ENCODE data around the gene MAST2.
"Not testable (repeated sequence)": the region's sequence is repeated elsewhere in the genome, so short reads cannot be mapped to it uniquely, and the experiment has no call there.

MAST2 gene

DNA sequence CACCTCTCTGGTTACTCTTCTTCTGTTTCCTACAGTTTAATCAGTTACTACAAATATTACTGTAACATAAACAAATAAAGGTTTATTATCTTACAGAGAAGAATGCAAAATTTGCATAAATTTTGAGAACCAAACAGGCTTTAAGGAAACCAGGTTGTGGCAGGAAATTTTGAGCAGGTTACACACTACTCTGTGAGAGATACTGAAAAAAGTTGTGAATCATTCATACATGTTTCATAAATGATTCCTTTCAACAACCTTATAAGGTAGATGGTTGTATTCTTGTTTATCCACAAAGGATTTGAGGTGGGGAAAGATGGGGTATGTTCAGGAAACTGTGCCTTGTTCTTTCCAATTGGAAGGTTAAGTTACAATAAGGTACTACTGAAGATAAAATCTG, 58.6 kb downstream of the MAST2 start:
- no peak for DNase-seq

DNA sequence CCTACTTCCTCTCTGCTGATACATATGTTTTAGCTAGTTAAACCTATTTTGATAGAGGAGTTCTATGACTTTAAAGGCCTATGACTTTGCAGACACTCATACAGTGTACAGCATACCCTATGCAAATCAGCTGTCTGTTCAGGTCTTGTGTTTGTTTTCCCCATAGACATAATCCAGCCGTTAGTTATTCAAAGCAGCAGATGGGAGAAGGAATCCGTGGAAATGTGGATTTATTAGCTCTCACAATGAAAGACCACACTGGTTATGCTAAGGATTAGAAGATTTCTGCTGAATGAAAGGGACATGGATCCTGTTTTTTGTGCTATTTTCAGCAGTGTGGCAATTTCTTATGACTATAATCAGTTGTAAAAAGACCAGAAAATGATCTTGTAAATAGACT, 59.8 kb downstream of the MAST2 start:
- DNase-seq, result no peak

DNA sequence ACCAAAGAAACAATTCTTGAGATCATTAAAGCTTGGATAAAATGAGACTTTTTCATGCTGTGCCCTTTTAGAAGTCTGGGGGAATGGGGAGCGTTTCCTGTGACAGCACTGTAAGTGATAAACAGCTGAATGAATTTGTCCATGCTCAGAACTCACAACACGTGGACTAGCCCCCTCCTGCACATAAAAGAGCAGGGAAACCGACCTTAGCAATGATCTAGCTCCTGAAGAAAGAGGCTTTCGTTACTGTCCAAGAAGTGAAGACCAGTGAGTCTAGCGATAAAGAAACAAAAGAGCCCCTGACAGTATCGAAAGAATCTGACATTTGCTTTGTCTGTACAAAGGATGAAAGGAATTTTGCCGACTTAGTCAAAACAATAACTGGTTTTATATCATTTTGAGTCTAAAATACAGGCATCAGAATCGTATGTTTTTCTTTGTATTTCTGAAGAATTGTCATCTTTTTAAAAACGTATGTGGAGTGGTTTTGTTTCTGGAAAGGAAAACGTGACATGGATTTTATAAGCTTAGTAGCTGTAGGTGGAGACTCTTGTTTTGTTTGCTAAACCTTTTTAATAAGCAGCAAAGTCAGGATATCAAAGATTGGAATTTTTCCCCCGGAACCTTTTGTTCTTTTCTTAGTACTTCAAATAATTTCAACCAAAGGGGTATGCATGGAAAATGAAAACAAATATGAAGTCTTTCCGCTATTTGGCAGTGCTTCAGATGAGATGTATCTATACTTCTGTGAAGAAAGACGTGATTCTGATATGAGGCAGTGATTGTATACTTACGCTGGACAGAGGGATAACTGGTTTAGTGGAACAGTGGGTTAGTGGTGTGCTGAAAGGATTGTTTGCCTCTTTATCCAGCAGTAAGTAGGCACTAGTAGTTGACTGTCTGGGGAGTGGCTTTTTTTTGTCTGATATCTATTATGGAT, 61.0 kb downstream of the MAST2 start:
- DNase-seq, result no peak

DNA sequence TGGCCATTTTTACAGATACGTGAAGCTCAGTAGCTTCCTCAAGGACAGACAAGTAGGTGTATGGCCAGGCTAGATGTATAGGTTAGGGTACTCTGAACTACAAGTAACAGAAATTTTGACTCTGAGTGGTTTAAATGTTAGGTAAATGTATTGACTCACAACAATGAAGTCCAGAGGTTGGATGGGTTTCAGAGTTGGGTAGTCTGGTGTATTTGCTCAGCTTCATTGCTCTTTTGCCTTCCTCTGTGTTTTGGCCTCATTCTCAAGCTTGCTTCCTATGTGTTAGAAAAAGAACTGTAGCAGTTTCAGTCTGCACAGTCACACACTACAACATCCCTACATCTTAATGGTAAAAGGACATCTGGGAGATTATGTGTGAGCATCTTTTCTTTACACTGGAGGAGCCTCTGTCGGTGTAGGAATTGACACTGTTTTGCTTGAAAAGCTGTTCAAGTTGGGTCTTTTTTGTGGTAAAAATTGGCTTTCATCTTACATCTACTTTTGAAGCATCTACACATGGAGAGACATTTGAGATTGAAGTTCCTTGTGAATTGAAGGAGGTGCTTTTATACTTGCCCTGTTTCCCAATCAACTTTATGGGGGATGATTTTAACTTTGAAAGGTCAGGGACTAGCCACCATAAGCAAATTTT, 64.4 kb downstream of the MAST2 start:
- DNase-seq, result no peak

DNA sequence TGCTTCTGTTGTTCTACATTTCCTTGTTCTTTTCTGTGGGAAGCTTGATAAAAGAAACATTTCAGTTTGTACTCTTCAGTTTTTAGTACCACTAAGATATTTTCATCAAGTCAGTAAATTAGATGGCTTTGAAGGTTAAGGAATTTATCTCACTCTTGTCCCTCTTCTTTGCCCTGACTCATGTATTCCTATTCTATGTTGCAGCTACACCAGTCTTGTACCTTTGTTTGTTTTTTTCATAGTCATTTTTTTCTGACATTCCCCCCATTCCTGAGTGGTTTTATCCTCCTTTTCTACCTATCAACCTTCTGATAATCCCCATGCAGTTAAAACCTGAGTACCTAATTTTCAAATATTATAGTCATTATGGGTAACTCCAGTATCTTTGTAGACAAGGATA, 65.4 kb downstream of the MAST2 start:
- no peak for DNase-seq

DNA sequence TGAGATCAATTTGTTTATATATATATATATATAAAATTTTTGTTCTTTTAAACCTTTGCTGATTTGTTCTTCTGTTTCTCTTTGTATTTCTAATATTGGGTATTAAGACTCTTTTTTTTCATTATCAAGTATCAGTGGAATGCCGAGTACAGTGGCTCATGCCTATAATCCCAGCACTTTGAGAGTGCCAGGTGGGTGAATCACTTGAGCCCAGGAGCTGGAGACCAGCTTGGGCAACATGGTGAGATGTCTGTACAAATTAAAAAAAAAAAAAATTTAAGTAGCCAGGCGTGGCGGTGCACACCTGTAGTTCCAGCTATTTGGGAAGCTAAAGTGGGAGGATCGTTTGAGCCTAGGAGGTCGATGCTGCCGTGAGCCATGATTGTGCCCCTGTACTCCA, 67.1 kb downstream of the MAST2 start:
- DNase-seq, result no peak

DNA sequence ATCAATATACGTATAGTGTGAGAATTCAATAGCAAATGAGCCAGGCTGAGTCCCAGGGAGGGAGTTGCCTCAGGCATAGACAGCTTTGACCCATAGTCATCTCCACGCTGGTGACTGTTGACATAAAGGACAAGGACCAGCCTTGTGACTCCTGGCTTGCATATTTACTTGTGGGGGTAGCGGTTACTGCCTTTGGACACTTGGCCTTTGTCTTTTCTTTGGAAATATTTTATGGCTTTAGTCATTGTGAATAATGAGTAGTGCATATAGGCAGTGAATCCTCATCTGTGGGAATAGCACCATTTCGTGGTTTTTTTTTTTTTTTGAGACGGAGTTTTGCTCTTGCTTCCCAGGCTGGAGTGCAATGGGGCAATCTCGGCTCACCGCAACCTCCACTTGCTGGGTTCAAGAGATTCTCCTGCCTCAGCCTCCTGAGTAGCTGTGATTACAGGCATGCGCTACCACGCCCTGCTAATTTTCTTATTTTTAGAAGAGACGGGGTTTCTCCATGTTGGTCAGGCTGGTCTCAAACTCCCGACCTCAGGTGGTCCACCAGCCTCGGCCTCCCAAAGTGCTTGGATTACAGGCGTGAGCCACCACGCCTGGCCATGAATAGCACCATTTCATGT, 68.9 kb downstream of the MAST2 start:
- DNase-seq, result not testable (repeated sequence)

DNA sequence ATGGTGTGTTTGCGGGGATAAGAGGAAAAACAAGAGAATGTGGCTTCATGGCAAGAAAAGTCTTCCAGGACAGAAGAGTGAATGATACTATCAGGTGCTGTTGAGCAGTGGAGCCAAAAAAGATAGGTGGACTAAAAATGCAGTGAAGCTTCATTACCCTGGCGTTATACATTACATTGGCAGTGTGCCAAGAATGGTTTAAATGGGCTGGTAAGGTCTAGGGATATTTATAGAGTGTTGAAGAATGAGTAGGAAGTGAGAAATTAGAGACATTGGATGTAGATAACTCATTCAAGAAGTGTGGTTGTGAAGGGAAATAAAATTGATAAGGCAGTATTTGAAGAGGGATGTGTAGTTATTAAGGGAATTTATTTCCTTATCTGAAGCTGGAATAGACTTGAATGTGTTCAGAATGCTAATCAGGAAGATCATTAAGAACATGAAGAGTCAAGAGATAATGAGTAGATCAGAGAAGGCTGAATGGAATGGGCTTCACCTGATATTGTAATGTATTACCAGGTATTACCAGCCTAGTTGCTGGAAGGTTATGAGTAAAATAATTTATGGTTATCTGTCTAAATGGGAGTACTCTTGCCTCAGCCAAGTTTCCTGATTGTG, 72.7 kb downstream of the MAST2 start:
- DNase-seq, result no peak

DNA sequence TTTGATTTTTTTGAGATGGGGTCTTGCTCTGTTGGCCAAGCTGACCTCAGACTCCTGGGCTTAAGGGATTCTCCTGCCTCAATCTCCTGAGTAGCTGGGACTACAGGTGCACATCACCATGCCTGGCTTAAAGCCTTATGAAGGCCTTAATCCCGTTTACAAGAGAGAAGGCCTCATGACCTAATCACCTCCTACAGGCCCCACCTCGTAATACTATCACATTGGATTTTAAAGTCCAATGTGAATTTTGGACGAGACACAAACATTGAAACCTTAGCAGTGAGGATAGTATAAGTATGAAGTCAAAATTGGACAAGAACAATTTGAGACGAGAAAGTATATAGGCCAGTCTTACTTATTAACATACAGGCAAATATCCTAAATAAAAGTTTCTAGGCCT, 73.9 kb downstream of the MAST2 start:
- DNase-seq, result no peak

DNA sequence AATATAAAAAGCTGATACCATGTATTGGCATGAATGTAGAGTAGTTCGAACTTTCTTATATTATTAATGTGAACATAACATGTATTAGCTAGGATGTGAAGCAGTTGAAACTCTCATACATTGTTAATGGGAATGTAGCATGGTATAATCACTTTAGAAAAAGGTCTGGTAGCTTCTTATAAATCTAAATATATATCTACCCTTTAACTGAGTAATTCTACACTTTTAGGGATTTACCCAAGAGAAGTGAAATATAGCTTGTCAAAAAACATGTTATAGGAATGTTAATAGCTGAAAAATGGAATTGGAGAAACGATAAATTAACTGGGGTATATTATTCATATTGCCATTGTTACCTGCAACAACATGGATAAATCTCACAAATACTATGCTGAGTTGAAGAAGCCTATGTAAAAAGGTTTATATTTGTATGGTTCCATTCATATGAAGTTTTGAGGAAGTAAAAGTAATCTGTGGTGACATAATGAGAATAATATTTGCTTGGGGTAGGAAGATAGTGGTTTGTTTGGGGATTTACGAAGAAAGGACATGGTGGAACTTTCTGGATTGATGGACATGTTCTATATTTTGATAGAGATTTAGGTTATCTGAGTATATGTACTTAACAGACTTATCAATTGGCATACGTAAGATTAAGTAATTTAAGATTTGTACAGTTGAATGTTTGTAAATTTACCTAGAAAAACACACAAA, 76.6 kb downstream of the MAST2 start:
- no peak for DNase-seq

DNA sequence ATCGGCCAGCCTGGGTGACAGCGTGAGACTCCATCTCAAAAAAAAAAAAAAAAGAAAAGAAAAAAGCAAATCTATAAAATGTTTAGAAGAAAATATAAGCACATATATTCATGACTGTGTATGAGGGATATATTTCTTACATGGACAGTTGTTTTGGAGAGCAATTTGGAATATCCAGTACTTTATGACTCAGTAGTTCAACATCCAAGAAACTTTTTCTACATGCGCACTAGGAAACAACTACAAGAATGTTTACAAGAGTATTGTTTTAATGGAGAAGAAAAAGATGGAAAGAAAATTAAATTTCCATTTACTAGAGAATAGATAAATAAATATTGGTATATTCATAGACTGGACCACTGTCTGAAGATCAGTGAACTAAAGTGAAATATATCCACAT, 77.5 kb downstream of the MAST2 start:
- no peak for DNase-seq

DNA sequence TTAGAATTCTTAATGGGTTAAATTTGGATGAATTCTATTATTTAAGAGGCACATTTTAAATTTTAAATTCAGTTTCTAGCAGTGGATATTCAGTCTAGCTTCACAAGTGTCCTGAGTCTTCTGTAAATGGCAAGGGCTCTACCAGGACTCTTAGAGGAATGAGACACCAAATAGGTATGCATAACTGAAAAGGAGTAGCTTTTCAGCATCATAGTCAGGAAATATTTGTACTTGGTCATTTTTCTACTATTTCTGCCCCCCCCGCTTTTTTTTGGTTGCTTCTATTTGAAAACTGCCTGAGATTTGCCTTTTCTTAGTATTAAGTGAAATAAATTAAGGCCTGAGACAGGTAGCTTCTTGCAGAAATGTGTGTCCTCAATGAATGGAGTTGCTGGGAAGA, 80.2 kb downstream of the MAST2 start:
- no peak for DNase-seq

DNA sequence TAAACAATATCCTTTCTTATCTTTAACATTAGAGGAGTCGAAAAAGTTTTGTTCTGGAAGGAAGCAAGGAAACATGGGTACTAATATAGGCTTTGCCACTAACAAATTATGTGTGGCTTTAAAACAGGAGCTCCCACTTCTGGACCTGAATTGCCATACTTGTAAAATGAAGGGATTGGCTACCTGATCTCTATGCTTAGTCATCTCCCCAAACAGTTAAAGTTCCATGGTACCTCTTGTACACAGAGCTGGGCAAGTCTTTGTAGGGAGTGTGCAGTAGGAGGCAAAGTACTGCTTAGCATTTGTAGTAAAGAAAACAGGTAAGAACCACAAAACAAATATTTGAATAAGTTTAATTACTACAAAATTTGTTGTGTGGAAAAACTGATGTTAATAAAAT, 81.3 kb downstream of the MAST2 start:
- no peak for DNase-seq

DNA sequence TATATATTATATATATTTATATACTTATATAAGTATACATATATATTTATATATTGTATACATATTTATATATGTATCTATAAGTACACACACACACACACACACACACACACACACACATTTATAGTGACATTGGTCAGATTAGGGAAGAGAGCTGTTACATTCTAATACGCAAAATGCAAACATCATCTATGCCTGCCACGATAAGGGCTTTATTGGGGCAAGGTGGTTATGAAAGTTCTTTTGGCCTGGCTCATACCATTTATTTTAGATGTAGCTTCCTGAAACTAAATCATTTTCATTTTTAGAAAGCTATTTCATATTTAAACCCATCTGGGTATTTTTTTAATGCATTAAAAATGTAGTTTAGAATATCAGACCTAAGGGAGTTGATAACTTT, 82.8 kb downstream of the MAST2 start:
- DNase-seq, result no peak

DNA sequence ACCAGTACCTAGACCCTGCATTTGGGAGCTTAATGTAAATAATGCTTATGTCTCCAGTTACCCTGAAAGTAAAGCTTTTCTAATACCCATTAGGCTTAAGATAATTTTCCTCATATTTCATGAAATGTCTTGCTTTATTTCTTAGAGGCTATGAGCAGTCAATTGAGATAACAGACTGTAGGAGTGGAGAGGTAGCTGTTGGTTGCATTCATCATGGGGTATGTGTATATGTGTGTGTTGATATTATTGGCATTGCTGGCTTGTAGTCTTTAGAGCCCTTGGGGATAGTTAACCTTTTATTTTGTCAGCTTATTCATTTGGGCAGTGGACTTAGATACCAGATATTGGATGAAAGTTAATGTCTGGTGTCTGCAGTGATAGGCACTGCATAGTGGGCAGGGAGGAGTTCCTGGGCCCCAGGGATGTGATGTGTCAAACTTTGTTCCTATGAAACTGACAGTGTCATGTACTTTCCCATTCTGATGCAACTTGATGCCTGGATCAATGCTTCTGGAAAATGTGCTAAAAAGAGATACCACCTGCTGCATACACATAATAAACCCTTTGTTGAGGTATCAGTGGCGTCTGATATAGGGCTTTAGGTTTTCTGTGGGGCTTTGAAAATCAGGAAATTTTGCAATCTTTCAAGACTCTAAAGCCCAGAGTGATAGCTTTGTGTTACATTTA, 83.9 kb downstream of the MAST2 start:
- DNase-seq, result no peak

DNA sequence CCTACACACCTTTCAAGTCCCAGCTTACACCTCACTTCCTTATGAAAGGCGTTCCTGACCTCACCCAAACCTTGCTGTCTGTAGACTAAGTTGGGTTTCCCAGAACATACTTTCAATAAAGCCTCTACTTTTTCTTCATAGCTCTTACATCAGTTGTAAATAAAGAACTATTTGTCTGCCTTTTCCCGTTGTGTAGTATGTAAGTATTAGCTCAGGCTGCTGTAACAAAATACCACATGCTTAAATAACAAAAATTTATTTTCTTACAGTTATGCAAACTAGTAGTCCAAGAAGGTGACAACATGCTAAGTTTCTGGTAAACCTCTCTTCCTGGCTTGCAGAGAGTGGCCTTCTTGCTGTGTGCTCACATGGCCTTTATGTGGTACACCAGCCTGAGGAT, 86.7 kb downstream of the MAST2 start:
- DNase-seq, result no peak

DNA sequence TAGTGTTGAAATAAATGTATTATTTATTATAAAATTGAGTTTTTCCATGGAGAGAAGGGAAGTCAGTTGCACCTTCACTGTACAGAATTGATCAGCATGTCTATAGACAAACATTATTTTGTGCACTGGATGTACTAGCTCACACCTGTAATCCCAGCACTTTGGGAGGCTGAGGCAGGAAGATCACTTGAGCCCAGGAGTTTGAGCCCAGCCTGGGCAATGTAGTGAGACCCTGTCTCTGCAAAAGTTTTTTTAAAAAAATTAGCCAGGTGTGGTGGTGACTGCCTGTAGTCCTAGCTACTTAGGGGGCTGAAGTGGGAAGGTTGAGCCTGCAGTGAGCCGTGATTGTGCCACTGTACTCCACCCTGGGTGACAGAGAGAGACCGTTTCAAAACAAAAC, 87.7 kb downstream of the MAST2 start:
- DNase-seq, result no peak

DNA sequence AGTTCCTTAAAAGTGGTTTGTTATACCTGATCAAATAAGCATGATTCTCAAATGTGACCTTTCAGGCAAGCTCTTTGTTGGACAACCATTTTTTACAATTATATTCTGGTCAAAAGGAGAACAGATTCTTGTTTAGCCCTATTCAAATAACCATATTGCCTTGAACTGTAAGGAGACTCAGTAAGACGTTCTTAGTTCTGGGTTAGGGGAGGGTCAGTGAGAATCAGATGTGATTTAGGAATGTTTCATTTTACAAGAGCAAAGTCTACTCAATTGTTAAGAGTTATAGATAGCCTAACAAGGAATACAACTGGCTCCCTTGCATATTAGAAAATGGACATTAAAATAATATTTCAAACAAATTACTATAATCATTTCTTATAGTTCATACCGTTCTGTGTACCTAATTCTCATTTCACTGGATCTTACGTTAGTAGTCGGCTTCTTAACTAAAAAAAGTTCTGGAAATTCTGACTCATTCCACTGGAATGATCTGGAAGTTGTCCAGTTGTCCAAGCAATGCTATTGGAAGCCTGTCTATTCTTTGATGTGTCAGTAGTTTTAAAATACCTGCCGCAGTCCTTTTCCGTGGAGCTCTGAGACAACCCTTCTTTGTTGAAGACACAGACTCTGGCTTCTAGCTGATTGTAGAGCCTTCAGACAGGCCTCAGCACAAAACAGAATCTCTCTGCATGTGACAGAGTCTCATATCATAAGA, 88.8 kb downstream of the MAST2 start:
- DNase-seq, result no peak

DNA sequence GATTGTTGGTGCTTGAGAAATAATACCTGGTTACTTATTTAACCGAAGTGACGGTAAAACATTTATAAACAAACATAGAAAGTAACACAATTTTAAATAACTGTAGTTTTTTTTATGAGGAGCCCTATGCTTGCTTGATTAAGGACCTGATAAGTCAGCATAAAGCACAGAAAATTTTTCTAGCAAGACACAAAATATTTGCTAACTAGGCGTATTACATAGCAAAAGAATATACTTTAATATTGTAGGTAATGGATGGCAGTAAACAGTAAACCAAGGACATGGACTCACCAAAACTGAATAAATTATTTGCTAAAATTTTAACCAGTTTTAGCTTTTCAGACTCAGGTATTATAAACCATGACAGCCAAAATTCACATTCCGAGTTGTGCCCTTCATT, 90.9 kb downstream of the MAST2 start:
- no peak for DNase-seq

DNA sequence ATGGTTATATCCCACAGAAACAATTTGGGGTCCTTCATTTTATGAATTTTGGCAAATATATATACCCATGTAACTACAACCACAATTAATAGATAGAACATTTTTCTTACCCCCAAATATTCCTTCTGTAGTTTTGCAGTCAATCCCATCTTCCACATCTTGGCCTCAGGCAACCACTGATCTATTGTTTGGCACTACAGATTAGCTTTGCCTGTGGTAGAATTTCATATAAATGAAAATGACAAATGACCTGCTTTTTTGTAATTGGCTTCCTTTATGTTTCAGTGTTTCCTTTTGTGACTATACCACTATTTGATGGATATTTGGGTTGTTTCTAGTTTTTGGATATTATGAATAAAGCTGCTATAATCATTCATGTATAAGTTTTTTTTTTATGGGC, 91.5 kb downstream of the MAST2 start:
- no peak for DNase-seq

DNA sequence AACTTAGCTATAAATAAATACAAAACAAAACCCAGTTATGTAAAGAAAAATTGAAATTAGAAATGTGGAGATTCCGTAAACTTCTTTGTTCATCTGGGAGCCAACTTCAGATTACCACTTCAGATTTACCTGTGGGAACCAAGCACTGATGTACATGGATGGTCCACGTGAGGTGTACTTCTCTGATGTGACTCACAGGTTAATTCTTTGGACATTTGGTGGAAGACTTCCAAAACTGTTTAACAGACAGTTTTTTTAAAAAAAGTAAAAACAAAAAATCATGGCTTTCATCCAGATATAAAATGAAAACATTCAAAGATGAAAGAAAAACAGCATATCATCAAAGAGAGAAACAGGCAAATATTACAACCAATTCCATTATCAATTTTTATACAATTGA, 92.0 kb downstream of the MAST2 start:
- DNase-seq, result no peak

DNA sequence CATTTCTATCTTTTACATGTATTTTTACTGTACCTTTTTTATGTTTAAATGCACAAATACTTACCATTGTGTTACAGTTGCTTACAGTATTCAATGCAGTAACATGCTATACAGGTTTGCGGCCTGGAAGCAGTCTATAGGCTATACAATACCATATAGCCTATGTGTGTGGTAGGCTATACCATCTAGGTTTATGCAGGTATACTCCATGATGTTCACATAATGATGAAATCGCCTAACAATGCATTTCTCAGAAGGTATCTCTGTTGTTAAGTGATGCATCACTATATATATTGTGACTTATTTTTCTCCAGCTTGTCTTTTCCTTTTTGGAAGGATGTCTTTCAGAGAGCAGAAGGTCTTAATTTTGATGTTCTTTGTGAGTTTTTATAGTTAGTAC, 103.5 kb downstream of the MAST2 start:
- no peak for DNase-seq
